Fibroblast of villous mesenchyme (primary cell): Measurements from ENCODE around the gene GXYLT1. TPM values are rescaled to one million over a fixed set of nuclear protein-coding genes. Genes with fewer than 3 reads are reported as not detected.

ENCODE experiments used
- DNase-seq: peaks from one replicate; pipeline ENCODE4 v3.0.0-alpha.2; 2010; ENCODE audit warnings: low read depth
- H3K4me3 ChIP-seq: 2 replicates; pipeline ENCODE4 v1.5.1; 2011; ENCODE audit warnings: low read depth, mild to moderate bottlenecking, low read length
- CTCF ChIP-seq: IDR thresholded peaks from 2 replicates; pipeline ENCODE4 v1.5.1; 2012; ENCODE audit warnings: low read depth, mild to moderate bottlenecking, low read length; ENCODE audit not compliant: insufficient read depth
- total RNA-seq: library from RNA; depleted of rRNA; stranded (reverse); fragments of >200 nt; gene quantifications from 2 replicates; pipeline ENCODE4 v1.2.3, GENCODE V29; 2012

Gene GXYLT1
- total RNA-seq, 1 donor: 22.0 TPM

DNA sequence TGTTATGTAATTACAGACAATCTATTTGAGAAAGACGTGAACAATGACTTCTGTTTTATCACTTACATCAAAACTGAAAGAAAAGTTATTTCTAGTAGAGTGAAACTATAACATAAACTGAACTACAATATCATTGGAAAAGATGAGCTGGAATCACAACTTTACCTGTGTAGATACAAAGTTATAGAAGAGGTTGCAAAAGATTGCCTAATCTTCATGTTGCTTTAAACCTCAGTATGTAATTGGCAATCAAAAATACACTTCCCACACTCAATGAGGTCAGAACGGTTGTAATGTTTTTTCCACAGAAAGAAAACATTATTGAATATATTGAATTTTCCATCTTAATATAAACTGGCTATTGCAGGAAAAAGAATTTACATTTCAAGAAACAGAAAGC, 37.7 kb upstream of the GXYLT1 start:
- no peak for TF ChIP-seq CTCF
- no peak overlapping the region for H3K4me3 ChIP-seq
- DNase-seq: no peak

DNA sequence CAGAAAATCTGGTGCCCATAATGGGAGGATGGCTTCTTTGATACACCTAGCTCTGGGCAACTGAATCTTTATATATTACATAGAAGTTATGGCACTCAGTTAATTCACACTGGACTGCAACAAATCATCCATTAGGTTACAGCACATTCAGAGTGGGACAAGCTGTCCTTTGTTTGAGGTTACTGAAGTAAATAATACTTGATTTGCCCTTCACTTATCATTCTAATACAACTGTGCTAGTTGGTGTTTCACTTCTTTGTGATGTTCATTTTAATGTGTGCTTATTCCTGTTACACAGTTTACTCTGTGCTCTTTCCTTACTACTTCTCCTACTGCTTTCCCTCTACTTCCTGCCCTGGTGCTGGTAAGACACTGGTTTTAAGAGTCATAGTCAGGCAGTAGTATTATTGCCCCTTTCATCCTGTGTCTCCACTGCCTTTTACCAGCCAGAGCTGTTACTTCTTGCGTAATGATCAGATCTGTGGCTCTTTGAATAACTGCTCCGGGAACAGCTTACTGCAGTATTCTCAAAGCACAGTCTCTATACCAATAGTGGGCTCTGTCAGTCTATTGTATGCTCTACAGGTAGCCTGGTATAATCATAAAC, 36.4 kb upstream of the GXYLT1 start:
- peak; percentile 66 for DNase-seq
- H3K4me3 ChIP-seq: no peak overlapping the region
- no peak for TF ChIP-seq CTCF

DNA sequence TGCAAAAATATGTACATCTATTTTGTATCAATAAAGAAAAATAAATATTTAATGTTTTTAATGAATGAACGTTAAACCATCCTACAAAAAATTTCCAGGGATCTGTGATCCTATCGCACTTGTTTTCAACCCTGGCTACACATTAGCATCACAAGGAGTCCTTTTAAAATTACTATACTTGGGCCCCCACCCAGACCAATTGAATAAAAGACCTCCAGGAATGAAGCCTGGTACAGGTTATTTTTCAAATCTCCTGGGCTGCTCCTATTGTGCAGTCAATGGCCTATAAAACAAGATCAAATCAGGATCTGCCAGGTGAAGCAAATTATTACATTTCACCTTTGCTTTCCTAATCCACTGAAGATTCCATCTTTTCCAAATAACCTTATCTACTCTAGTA, 33.4 kb upstream of the GXYLT1 start:
- no peak for DNase-seq
- TF ChIP-seq CTCF: no peak
- H3K4me3 ChIP-seq: no peak overlapping the region

DNA sequence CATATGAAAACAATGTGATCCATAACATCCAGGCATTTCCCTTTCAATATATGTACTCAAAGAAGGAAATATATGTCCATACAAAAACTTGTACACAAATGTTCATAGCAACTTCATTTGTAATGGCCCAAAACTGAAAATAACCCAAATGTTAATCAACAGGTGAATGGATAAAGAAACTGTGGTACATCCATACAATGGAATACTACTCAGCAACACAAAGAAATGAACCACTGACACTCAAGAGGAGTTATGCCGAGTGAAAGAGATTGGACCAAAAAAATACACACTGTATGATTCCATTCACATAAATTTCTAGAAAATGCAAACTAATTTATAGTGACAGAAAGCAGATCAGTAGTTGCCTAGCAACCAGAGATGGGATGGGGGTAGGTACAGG, 30.3 kb upstream of the GXYLT1 start:
- no peak overlapping the region for H3K4me3 ChIP-seq
- DNase-seq: no peak
- TF ChIP-seq CTCF: no peak

- no peak for DNase-seq
- TF ChIP-seq CTCF: no peak
Observed at GRCh38 chr12:42173961-42174521, 29.4 kb upstream of the GXYLT1 start.

GRCh38 chr12:42172441-42173210, 28.0 kb upstream of the GXYLT1 start:
- no peak for DNase-seq
- no peak overlapping the region for H3K4me3 ChIP-seq
- no peak for TF ChIP-seq CTCF

More at GRCh38 chr12:42173961-42174521, 29.4 kb upstream of the GXYLT1 start:
- no peak overlapping the region for H3K4me3 ChIP-seq
